ENCODE data around the gene SSPN.
"Not testable (repeated sequence)": the region's sequence is repeated elsewhere in the genome, so short reads cannot be mapped to it uniquely, and the experiment has no call there.

SSPN gene

DNA sequence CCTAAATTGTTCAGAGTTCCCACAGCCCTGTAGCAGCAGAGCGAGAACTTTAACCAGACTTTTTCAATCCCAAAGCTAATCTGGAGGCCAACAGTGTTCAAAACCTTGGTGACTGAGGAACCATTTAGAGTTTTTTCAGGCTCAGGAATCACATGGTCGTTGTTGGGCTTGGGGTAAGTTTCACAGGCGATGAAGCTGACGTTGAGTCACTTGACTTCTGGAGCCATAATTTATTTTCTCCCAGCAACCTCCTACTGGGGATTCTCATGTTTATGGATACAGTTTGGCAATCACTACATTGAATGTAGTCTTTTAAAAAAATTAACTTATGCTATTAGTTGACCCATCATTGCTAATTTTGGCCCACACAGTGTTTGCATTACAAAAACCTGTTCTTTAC, 34.5 kb downstream of the SSPN start:
- DNase-seq (ENCODE audit: low read depth in 2 of 2) = no peak

DNA sequence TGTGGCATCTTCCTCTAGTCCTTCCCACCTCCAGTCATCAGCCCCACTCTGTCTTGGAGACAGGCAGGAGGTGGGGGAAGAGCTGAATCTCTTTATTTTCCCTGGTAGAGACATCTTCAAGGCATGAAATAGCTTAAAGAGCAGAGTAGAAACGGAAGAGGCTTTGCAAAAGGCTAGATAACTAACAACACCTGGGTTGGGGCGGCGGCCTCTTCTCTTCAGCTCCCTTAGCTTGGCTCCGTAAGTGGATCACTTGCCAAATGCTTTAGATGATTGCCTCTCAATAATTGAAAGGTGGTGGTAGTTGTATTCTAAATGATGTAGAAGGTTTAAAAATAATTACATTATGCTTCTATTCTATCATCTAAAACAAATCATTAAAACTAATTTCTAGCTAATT, 36.1 kb downstream of the SSPN start:
- DNase-seq (ENCODE audit: low read depth in 2 of 2) = no peak

DNA sequence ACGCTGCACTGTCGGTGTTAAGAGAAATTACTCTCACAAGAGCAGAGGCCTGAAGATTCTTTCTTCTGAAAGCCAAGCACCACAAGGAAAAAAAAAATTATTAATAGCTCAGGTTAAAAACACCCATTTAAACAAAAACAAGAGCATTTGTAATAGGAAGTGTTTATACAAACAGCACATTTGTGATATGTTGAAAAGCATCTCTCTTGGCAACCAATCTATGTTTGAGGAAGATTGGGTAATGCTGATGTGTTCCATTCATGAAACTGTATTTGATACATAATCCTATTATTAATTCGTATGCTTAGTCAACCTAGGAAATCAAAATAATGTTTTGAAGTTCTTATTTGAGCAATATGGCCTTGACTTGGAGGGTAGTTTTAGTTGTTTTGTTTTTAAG, 36.5 kb downstream of the SSPN start:
- DNase-seq (ENCODE audit: low read depth in 2 of 2) = no peak

DNA sequence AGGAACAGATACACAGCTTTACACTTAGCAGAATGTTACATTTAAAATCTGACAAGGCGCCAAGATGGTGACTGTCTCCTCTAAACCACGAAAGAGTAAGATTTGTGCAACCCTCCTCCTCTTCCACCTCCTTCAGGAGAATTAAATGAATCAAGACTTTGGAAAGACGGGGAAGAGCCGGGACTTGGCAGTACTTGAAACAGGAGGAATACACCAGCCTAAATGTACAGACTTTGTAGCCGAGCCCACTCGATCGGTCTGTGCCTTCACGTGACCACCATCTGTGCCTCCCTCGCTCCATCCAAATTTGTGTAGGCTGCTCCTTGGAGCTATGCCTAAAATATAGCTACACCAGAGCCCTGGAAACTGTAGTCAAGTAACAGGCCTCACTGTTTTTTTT, 38.3 kb downstream of the SSPN start:
- DNase-seq (ENCODE audit: low read depth in 2 of 2) = no peak

DNA sequence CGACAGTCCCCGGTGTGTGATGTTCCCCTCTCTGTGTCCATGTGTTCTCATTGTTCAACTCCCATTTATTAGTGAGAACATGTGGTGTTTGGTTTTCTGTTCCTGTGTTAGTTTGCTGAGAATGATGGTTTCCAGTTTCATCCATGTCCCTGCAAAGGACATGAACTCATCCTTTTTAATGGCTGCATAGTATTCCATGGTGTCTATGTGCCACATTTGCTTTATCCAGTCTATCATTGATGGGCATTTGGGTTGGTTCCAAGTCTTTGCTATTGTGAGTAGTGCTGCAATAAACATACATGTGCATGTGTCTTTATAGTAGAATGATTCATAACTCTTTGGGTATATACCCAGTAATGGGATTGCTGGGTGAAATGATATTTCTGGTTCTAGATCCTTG, 40.1 kb downstream of the SSPN start:
- DNase-seq (ENCODE audit: low read depth in 2 of 2) = not testable (repeated sequence)

DNA sequence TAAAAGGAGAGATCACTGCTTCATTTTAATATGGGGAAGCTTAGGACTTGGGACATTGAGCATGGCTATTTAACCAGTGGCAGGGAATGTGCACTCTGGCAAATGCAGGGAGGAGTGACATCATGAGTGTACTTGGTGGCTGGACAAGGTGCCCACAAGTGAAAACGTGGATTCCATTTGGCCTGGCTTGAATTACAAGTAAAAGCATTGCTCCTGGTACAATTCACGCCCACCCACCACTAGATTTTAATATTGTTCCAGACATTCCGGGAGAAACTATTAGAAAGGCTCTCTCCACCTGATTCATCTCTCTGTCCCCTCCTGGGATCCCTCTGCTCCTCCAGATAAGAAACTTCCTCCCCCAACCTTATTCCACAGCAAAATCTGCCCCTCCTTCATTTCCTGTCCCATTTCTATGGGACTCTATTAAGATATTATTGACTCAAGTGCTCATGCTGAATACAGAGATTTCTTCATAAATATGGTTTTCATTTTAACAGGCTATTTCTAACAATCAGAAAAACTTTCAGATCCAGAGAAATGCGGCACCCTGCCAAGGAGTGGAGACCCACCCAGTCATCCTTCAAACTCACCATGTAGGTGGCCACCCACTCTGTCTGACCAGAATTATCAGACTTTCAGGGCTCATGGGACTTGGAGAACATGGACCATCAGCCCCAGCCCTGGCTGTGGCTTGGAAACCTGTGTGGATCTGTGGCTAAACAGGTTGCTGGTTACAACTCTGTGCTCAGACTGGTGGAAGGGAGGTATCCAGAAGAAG, 43.2 kb downstream of the SSPN start:
- no peak for DNase-seq (ENCODE audit: low read depth in 2 of 2)

DNA sequence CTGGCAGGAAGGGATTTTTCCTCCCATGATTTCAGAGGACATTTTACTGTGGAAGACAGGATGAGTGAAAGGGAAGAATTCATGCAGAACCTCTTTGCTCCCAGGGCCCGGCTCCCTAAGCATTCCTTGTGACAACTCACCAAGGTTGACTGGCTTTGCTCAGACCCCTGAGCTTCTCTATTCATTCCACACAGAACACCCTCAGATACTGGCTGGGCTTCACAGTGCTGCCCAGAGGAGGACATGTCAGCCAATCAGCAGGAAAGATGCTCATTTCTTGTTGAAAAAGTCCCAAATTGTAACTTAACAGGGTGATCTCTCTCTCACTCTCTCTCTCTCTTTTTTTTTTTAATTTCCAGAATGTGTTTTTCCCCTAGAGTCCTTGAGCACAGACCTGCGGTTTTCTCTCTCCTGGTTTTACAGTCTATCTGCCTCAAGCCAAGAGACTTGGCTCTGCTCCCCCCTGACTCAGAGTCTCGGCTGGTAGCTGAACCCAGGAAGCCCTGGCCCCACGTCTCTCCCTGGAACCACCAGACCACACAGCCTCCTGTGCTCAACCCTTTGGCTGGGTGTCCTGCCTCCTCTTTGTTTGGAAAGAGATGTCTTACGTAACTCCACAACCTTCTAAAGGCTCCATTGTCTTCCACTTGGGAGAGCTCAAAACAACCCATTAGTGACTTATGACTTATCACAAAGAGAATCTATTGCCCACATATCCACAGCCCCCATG, 43.9 kb downstream of the SSPN start:
- no peak for DNase-seq (ENCODE audit: low read depth in 2 of 2)

DNA sequence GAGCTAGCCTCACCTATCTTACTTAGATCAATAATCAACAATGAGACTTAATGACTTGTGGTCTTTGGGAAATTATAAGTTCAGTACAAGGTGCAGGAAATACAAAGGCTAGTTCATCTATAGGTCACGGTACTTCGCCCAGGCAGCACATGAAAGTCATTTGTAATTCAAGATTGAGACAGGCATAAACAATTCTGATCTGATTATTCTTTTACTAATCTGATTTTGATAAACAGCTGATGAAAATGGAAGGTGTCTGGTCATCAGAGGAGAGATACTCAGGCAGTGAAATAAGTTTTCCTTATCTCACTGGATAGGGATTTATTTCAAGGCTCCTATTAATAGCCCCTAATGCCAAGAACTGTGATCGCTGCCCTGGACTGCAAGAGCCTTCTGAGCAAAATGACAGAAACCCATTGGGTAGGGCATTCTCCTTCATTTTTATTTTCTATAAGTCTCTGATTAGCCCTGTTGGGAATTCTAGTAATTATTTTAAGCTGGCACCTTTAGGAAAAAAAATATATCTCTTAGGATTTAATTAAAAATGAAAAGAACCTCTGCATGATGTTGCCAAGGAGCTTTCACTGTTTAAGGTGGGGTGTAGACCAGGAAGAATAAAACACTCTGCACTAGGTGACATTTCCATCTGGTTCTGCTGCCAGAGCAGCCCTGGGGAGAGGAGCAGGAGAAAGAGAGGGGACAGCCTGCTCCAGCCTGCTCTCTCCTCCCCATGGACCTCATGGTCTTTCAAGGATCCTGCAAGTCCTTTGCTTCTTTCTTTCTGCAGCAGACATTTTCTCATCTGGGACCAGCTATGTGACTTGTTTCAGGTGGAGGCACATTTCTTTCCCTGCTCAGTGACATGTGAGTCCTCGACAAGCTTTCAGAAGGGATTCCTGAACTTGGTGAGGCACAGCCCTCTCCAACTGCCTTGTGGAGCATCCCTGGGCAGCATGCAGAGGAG, 44.8 kb downstream of the SSPN start:
- DNase-seq (ENCODE audit: low read depth in 2 of 2) = no peak

DNA sequence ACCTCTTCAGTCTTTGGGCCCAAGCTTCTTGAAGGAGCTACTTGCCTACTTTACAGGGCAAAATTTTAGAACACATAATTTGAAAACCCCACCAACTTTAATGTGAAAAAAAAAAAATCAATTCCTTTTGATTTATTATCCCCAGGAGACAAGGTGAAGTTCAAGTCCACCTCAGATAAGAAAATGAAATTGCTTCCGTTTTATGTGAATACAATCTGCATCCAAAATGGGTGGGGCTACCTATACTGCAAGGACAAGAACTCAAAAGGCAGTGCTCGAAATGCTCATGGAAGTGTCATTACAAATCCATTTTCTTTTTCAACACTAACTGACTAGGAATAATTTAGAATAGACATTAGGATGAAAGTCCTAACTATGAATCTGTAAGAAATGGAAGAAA, 45.7 kb downstream of the SSPN start:
- no peak for DNase-seq (ENCODE audit: low read depth in 2 of 2)

DNA sequence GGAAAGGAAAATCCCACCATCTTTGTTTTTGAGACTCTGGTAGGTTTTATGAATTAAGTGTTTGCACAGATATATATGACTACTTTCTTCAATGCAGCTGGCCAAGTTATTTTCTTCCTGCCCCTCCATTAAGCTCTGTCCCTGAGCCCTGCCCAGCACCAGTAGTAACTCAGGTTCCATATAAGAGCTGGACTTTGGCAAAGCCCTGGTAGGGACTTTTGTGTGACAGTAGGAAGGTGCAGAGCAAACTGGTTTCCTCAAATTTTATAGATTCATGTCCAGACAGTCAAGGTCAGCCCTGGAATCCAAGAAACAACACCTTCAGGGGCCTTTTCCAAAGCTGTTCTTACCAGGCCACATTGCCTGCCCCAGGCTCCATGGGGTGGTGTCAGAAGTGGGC, 47.3 kb downstream of the SSPN start:
- DNase-seq (ENCODE audit: low read depth in 2 of 2) = no peak

DNA sequence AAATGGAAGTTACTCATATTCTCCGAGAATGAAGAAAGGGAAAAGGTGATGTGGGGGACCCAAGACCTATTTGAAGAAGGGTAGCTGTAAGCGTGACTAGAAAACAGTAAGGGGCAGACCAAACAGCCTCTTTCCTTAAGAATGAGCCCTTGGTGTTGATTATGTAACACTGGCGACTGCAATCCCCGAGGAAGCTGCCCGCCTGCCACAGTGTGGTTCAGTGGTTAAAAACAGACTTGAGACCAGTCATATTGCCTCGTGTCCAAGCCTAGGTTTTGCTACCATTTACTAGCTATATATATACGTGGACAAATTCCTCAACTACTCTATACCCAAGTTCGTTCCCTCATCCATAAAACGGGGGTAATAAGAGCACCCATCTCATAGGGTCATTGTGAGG, 49.1 kb downstream of the SSPN start:
- no peak for DNase-seq (ENCODE audit: low read depth in 2 of 2)

DNA sequence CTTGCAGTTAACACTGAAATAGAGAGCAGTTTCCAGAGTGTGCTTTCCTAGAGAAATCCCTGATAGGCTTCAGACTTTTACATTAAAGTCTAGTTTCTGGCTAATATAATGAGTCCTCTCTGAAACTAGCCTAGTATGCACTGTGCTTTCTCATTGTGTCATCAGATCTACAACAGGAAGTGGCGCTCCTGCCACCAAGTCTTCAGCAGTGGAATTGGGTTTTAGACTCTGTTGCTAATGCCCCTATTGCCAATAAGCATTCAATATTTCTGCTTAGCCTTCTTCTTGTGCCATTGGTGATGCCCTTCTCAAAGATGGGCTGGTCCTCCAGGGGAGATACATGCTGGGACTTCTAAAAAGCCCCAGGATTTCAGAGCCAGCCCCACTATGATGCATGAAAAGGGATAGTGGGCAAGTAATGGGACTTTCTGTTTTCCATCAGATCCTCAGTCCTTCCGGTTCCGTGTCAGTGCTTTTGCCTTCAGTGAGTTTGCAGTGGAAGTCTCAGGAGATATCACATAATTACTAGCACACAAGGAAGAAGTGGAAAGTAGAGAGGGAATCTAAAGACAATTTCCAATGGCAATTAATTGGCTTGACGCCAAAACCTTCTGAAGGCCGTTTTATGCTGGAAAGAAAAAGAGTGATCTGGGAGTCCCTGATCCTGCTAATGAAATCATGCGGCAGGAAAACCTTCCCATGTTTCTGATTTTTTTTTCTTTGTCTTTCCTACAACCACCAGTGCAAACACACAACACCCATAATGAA, 50.0 kb downstream of the SSPN start:
- DNase-seq (ENCODE audit: low read depth in 2 of 2) = no peak

DNA sequence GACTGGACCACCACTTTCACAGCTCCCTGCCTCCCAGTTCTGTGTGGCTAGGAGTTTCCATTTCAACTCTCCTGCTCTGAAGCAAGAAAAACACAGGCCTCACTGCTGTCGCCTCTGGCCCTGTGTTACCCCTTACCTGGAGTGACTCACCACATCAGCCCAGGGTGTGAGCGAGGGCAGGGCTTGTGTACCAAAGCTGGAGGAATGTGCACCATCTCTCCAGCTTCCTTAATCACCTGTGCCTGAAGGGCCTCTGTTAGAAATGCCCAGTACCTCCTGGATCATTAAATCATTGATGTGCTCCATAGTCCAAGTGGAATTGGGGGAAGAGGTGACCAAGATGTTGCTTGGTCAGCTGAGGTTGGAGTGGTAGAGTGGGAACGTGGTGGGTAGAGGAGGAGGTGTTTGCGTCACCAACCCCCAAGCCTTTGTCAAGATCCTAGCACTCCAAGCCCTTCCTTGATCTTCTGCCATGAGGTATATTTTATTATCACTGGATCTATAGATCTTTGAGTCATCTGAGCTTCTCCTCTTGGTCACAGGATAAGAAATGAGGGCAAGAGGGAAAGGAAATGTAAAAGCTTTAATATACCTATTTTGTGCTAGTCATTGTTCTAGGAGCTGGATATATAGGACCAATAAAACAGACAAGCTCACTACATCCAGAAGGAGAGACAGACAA, 51.3 kb downstream of the SSPN start:
- DNase-seq (ENCODE audit: low read depth in 2 of 2) = no peak

DNA sequence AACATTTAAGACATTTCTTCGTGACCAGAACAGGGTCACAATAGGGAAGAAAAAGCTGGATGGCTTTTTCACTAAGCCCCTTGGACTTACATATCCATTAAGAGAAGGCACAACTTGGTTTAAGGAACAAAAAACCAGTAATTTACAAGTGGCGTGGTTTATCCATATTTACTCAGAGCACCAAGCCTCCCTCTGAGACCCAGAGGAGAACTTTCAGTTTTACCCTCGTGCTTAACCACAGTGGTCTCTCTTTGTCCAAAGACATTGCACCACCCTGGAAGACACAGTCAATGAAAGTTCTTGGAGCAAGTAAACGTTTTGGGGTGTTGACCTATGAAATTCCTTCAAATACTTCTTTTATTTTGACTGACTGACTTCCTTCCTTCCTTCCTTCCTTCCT, 52.5 kb downstream of the SSPN start:
- DNase-seq (ENCODE audit: low read depth in 2 of 2) = no peak

DNA sequence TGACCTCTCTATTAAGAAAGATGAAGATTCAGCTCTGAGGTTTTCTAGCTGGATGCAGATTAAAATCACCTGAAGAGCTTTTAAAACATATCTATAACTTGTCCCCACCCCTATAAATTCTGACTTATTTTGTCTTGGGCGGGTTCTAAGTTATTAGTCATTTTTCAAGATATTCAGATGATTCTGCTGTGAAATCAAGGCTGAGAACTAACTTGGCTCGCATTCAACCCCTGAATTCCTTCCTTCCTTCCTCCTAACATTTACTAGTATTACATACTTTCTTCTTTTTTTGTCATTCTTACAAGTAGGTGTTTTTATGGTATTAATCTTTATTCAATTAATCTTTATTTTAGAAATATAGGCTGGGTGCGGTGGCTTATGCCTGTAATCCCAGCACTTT, 55.4 kb downstream of the SSPN start:
- no peak for DNase-seq (ENCODE audit: low read depth in 2 of 2)

DNA sequence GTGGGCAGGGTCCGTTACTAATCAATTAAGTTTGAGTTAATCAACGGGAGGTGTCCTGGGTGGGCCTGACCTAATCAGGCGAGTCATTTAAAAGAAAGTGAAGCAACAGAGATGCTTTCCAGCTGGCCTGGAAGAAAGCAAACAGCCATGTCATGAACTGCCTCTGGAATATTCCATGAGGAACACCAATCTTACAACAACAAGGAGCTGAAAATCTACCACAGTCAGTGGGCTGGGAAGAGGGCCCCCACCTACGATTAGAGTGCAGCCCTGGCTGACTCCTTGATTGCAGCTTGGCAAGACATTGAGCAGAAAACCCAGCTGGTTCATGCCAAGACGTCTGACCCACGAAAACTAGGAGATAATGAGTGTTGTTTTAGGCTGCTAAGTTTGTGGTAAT, 56.2 kb downstream of the SSPN start:
- no peak for DNase-seq (ENCODE audit: low read depth in 2 of 2)

DNA sequence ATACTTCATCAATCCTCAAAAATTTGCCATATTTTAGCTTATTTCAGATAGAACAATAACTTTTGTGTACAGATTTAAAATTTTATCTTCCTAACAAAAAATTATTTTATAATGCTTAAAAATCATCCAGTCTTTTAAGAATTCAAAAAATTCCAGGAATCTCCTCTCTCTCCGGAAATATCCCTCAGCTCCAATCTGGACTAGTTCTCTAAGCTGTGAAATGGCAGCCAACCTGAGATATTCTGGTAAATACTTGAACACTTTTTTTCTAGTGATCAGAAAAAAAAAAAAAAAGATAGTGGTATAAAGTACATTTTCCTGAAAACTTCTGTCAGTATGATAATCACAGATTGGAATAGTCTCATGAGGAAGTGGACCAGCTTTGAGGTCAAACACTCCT, 57.6 kb downstream of the SSPN start:
- DNase-seq (ENCODE audit: low read depth in 2 of 2) = no peak

DNA sequence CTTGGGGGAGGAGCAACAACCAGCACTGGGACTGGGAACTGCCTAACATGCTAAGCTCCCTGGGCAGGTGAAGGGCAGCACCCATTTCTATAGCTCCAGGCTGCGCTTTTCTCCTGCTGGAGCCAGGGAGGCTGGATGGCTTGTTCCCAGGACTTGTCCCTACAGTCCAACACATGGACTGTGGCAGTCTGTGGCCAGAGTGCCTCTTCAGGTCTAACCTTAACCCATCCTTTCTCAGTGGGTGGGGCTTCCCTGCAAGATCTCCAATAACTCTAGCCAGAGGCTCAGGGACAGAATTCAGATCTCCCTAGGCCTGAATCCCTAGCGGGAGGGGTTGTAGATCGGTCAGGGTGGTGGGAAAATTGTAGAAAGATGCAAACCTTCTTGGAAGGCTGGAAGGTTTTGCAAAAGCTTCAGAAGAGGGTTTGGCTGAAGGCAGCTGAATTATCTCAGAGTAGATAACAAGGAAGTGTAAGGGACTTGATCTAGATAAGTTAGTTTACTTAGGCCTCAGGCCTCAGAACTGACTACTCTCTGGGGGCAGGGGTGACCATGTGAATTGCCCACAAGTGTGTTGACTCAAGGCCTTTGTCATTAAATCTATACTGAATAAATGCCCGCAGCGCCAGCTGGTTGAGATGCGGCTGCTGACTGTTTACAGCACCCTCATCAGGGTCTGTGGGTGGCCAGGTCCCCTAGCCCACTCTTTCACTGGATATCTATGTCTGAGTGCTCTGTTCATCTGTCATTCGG, 60.7 kb downstream of the SSPN start:
- DNase-seq (ENCODE audit: low read depth in 2 of 2) = no peak

DNA sequence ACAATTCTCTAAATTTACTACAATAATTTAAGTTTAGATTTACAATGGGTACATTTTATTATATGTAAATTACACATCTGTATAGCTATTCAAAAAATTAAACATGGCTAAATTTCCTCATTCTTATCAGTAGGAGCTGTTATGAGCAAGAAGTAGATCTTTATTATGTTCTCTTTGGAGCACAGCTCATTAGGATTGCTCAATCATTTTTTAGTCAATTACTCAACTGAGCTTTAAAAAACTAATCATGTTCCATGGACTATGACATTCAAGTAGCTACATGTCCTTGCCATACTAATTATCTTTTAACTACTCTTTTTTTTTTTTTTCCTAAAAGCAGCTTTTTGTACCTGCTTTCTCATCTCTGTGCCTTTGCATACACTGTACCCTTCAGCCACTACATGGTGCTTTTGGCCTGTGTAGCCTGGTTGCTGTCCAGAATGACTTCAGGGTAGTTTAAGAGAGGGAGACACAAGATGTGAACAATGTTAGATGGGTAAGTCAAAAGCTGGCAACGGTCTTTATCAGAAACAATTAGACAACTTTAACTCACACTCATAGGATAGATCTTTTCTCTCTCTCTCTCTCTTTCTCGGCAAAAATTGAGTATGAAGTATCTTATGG, 69.0 kb downstream of the SSPN start:
- no peak for DNase-seq (ENCODE audit: low read depth in 2 of 2)

DNA sequence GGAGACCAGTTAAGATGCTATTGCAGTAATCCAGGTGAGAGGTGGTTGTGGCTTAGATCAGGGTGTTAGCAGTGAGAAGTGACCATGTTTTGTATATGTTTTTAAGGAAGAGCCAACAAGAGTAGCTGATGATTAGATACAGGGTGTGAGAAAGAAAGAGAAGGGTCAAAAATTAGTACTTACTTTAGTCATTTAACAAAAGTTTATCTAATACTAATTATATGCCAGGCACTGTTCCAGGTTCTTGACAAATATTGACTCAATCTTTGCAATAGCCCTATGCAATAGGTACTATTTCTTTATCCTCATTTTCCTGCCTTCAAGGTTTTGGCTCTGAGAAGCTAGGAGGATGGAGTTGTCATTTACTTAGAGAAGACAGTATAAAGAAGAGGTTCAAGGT, 70.2 kb downstream of the SSPN start:
- DNase-seq (ENCODE audit: low read depth in 2 of 2) = no peak
